Upper lobe of left lung (tissue), 6 donors: Measurements from ENCODE around the gene TRMO. TPM values are rescaled to one million over a fixed set of nuclear protein-coding genes. Genes with fewer than 3 reads are reported as not detected.

ENCODE experiments used
- ATAC-seq, 2 donors: fragments of 200-7000 bp; cut with Tn5 transposase; one replicate each; pipeline ENCODE4 v1.9.1; 2022; ENCODE audit warnings: mild to moderate bottlenecking in 2 of 2, moderate library complexity in 2 of 2; ENCODE audit not compliant: low FRiP score in 2 of 2
- DNase-seq, 2 donors: peaks; one replicate each; pipeline ENCODE4 v3.0.0-alpha.2; 2019 to 2020
- H3K27ac ChIP-seq, 4 donors: fragments of 200-600 bp; sonication (generic); one replicate each; pipeline ENCODE4 v1.5.1; 2016 to 2019
- H3K27me3 ChIP-seq, 4 donors: fragments of 200-600 bp; sonication (generic); one replicate each; pipeline ENCODE4 v1.5.1; 2017 to 2019
- H3K36me3 ChIP-seq, 4 donors: fragments of 200-600 bp; sonication (generic); one replicate each; pipeline ENCODE4 v1.5.1; 2016 to 2019
- H3K4me1 ChIP-seq, 4 donors: fragments of 200-600 bp; sonication (generic); one replicate each; pipeline ENCODE4 v1.5.1; 2018 to 2019
- H3K4me3 ChIP-seq, 4 donors: fragments of 200-600 bp; sonication (generic); one replicate each; pipeline ENCODE4 v1.5.1; 2017 to 2019; ENCODE audit warnings: mild to moderate bottlenecking in 2 of 4, moderate library complexity in 1 of 4
- H3K9me3 ChIP-seq, 4 donors: fragments of 200-600 bp; sonication (generic); one replicate each; pipeline ENCODE4 v1.5.1; 2018 to 2019
- CTCF ChIP-seq, 6 experiments: fragments of 450-650 bp in 4 of 6; fragments of 200-600 bp in 2 of 6; sonication (generic) in 2 of 6; IDR thresholded peaks; one replicate each; pipeline ENCODE4 v1.5.1; 2016 to 2019; ENCODE audit warnings: antibody characterized with exemption in 6 of 6
- EP300 ChIP-seq, 4 donors: sonication (generic); formaldehyde crosslinking; IDR thresholded peaks; one replicate each; pipeline ENCODE4 v1.5.1; 2017; ENCODE audit warnings: antibody characterized with exemption in 4 of 4, control low read depth in 2 of 4
- POLR2A ChIP-seq, 4 donors: fragments of 450-650 bp; IDR thresholded peaks; one replicate each; pipeline ENCODE4 v1.5.1; 2016 to 2017; ENCODE audit warnings: antibody characterized with exemption in 4 of 4, mild to moderate bottlenecking in 2 of 4
- POLR2AphosphoS5 ChIP-seq, 2 donors: sonication (generic); formaldehyde crosslinking; IDR thresholded peaks; one replicate each; pipeline ENCODE4 v1.5.1; 2017; ENCODE audit warnings: antibody characterized with exemption in 2 of 2
- WGBS, 2 donors: methylation state at CpG; one replicate each; pipeline ENCODE4 v1.1.5; 2017 to 2018; 5-methylcytosine and 5-hydroxymethylcytosine counted together
- total RNA-seq, 6 donors: library from RNA; depleted of rRNA in 4 of 6; stranded (reverse); fragments of >200 nt in 4 of 6; gene quantifications; one replicate each; pipeline versions ENCODE4 v1.1.0 to v1.2.1, GENCODE V29; 2016 to 2021
- donor health status: DM: no; HTN: no; CAD: no; lungs with moderate emphysema.
- donor health status: DM: no; HTN: yes; CAD: no; lungs with severe emphysema.

The TRMO gene
- total RNA-seq, 6 donors from 2014 or later = 18.1 to 68.1 (median 37.7) TPM

DNA sequence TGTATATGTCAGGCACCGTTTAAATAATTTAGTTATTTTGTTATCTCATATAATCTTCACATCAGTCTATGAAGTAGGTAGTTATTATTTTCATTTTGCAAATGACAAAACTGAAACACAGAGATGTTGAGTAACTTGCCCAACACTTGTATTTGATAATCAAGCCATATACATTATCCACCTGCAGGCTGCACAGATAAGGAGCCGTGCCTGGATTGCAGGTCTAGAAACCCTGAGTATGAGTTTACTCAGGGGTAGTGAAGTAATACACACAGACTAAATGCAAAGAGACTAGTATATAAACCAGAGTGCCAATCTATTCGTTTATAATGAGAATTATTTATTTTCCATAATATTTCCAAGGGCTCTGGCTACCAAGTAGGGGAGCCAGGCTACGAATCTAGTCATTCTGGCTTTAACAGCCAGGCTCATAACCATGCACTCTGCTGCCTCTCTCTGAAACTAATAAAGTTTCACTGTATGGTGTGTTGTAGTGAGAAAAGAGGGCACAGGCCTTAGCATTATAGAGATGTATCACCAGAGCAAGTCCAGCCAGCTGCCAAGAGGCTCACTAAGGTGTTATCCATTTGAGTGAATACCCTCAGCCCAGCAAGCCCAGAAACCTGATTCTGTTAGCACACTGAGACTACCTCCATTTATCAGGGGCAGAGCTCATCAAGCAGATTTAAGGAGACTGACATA is 11.1 kb upstream of the TRMO start:
- ATAC-seq = no peak
- no peaks in the 10 kb centered on the region for H3K4me1 ChIP-seq
- H3K36me3 ChIP-seq = no peaks in the 10 kb centered on the region

GRCh38 chr9:97930972-97931371 is 8.7 kb upstream of the TRMO start:
- H3K27me3 ChIP-seq = no peaks in the 10 kb centered on the region
- WGBS, 2 donors = 32 to 40% methylated on average over 3 of the region's 3 CpGs
- TF ChIP-seq EP300 (IDR thresholded peaks at IDR 0.05) (no peak), POLR2AphosphoS5 (IDR thresholded peaks at IDR 0.05) (no peak), CTCF (IDR thresholded peaks at IDR 0.05) (no peak), POLR2A (IDR thresholded peaks at IDR 0.05) (no peak)
- no peaks in the 10 kb centered on the region for H3K9me3 ChIP-seq
- no peak for ATAC-seq
- DNase-seq = no peak
- no peaks in the 10 kb centered on the region for H3K36me3 ChIP-seq
- H3K4me3 ChIP-seq = no peak overlapping the region
- H3K27ac ChIP-seq = no peak overlapping the region
- no peaks in the 10 kb centered on the region for H3K4me1 ChIP-seq

More for the DNA sequence above, 11.1 kb upstream of the TRMO start:
- Histone ChIP-seq H3K4me3 (no peak overlapping the region), H3K27me3 (no peaks in the 10 kb centered on the region), H3K9me3 (no peaks in the 10 kb centered on the region), H3K27ac (no peak overlapping the region)
- 64 to 67% methylated on average over 4 of the region's 4 CpGs for WGBS, 2 donors
- DNase-seq = no peak
- TF ChIP-seq POLR2A (IDR thresholded peaks at IDR 0.05) = no peak
- TF ChIP-seq POLR2AphosphoS5 (IDR thresholded peaks at IDR 0.05) = no peak
- TF ChIP-seq CTCF (IDR thresholded peaks at IDR 0.05) = no peak
- no peak for TF ChIP-seq EP300 (IDR thresholded peaks at IDR 0.05)

DNA sequence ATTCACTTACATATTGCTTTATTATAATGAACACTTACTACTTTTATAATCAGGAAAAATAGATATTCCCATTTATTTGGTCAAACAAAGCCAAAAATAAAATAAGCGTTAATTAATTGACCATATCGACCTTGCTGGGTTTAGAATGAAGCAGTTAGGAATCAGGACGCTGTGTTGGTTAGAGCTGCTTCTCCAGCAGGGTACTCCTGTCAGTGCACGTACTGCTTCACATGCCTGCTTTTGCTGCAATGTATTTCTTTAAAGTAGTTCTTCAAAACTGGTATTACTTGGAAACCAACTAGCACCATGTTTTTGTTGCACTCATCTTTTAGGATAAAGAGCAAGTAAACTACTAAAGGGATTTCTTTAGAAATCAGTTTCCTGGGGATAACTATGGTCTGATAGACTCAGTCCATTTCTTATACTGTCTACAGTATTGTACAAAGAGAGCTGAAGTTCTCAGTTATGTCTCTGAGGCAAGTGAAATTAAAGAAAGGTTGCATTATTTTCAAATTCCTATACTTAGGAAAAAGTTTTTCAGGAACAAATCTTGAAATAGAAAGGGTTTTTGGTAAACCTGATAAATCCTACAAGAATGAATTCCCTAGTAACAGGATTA is 6.8 kb upstream of the TRMO start:
- no peak for ATAC-seq

GRCh38 chr9:97925497-97926334 is 3.4 kb upstream of the TRMO start:
- Histone ChIP-seq H3K27ac (no peak overlapping the region), H3K4me3 (no peak overlapping the region), H3K4me1 (peaks cover 15 to 22% (median 18%) of the 10 kb centered on the region in 4 donors), H3K36me3 (no peaks in the 10 kb centered on the region), H3K27me3 (no peaks in the 10 kb centered on the region), H3K9me3 (no peaks in the 10 kb centered on the region)
- DNase-seq (no peak), ATAC-seq (no peak)
- WGBS, 2 donors = 75 to 78% methylated on average over 5 of the region's 5 CpGs
- no peak for TF ChIP-seq POLR2A (IDR thresholded peaks at IDR 0.05)

More for the DNA sequence above, 6.8 kb upstream of the TRMO start:
- H3K4me1 ChIP-seq = peaks cover 0 to 4% (median under 1%) of the 10 kb centered on the region in 4 donors
- H3K27ac ChIP-seq = no peak overlapping the region
- no peak overlapping the region for H3K4me3 ChIP-seq
- no peak for DNase-seq
- no peaks in the 10 kb centered on the region for H3K27me3 ChIP-seq
- WGBS, 2 donors = 61 to 66% methylated on average over 4 of the region's 4 CpGs
- TF ChIP-seq CTCF (IDR thresholded peaks at IDR 0.05) (no peak), EP300 (IDR thresholded peaks at IDR 0.05) (no peak), POLR2AphosphoS5 (IDR thresholded peaks at IDR 0.05) (no peak), POLR2A (IDR thresholded peaks at IDR 0.05) (no peak)
- H3K9me3 ChIP-seq = no peaks in the 10 kb centered on the region
- H3K36me3 ChIP-seq = no peaks in the 10 kb centered on the region

DNA sequence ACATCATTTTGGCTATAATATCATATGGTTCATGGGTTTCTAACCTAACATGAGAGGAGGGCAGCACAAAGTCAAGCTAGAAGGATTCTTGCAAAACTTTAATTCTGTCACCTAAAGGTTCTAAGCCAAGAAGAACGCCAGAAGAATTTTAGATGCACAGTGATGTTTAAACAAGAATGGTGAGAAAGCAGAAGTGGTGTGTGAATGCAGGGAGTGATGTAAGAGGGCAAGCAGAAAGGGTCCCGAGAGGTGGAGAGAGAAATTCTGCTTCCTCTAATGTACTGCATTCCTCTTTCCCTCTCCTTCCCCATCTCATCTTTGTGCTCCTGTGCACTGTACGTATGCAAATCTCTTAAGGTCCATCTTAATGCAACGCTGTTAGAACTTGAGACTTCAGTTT is 2.1 kb upstream of the TRMO start:
- peaks cover 19 to 35% (median 23%) of the 10 kb centered on the region in 4 donors for H3K4me1 ChIP-seq
- no peaks in the 10 kb centered on the region for H3K9me3 ChIP-seq
- peak overlapping the region in 1 of 4 donors; percentile 96 for H3K27ac ChIP-seq
- DNase-seq (no peak), ATAC-seq (no peak)
- H3K4me3 ChIP-seq = no peak overlapping the region
- WGBS, 2 donors = 40 to 47% methylated on average over 4 of the region's 4 CpGs
- H3K27me3 ChIP-seq = no peaks in the 10 kb centered on the region
- no peaks in the 10 kb centered on the region for H3K36me3 ChIP-seq
- TF ChIP-seq POLR2AphosphoS5 (IDR thresholded peaks at IDR 0.05) (no peak), POLR2A (IDR thresholded peaks at IDR 0.05) (no peak), CTCF (IDR thresholded peaks at IDR 0.05) (no peak), EP300 (IDR thresholded peaks at IDR 0.05) (no peak)
